Upper lobe of left lung (tissue), 6 donors: ENCODE results near the gene SLC44A4. TPM values are rescaled to one million over a fixed set of nuclear protein-coding genes. Genes with fewer than 3 reads are reported as not detected.

Source experiments
- ATAC-seq, 2 donors: fragments of 200-7000 bp; cut with Tn5 transposase; one replicate each; pipeline ENCODE4 v1.9.1; 2022; ENCODE audit warnings: mild to moderate bottlenecking in 2 of 2, moderate library complexity in 2 of 2; ENCODE audit not compliant: low FRiP score in 2 of 2
- DNase-seq, 2 donors: peaks; one replicate each; pipeline ENCODE4 v3.0.0-alpha.2; 2019 to 2020
- H3K27ac ChIP-seq, 4 donors: fragments of 200-600 bp; sonication (generic); one replicate each; pipeline ENCODE4 v1.5.1; 2016 to 2019
- H3K27me3 ChIP-seq, 4 donors: fragments of 200-600 bp; sonication (generic); one replicate each; pipeline ENCODE4 v1.5.1; 2017 to 2019
- H3K36me3 ChIP-seq, 4 donors: fragments of 200-600 bp; sonication (generic); one replicate each; pipeline ENCODE4 v1.5.1; 2016 to 2019
- H3K4me1 ChIP-seq, 4 donors: fragments of 200-600 bp; sonication (generic); one replicate each; pipeline ENCODE4 v1.5.1; 2018 to 2019
- H3K4me3 ChIP-seq, 4 donors: fragments of 200-600 bp; sonication (generic); one replicate each; pipeline ENCODE4 v1.5.1; 2017 to 2019; ENCODE audit warnings: mild to moderate bottlenecking in 2 of 4, moderate library complexity in 1 of 4
- H3K9me3 ChIP-seq, 4 donors: fragments of 200-600 bp; sonication (generic); one replicate each; pipeline ENCODE4 v1.5.1; 2018 to 2019
- CTCF ChIP-seq, 6 experiments: fragments of 450-650 bp in 4 of 6; fragments of 200-600 bp in 2 of 6; sonication (generic) in 2 of 6; IDR thresholded peaks; one replicate each; pipeline ENCODE4 v1.5.1; 2016 to 2019; ENCODE audit warnings: antibody characterized with exemption in 6 of 6
- EP300 ChIP-seq, 4 donors: sonication (generic); formaldehyde crosslinking; IDR thresholded peaks; one replicate each; pipeline ENCODE4 v1.5.1; 2017; ENCODE audit warnings: antibody characterized with exemption in 4 of 4, control low read depth in 2 of 4
- POLR2A ChIP-seq, 4 donors: fragments of 450-650 bp; IDR thresholded peaks; one replicate each; pipeline ENCODE4 v1.5.1; 2016 to 2017; ENCODE audit warnings: antibody characterized with exemption in 4 of 4, mild to moderate bottlenecking in 2 of 4
- POLR2AphosphoS5 ChIP-seq, 2 donors: sonication (generic); formaldehyde crosslinking; IDR thresholded peaks; one replicate each; pipeline ENCODE4 v1.5.1; 2017; ENCODE audit warnings: antibody characterized with exemption in 2 of 2
- WGBS, 2 donors: methylation state at CpG; one replicate each; pipeline ENCODE4 v1.1.5; 2017 to 2018; 5-methylcytosine and 5-hydroxymethylcytosine counted together
- total RNA-seq, 6 donors: library from RNA; depleted of rRNA in 4 of 6; stranded (reverse); fragments of >200 nt in 4 of 6; gene quantifications; one replicate each; pipeline versions ENCODE4 v1.1.0 to v1.2.1, GENCODE V29; 2016 to 2021
- donor health status: DM: no; HTN: no; CAD: no; lungs with moderate emphysema.
- donor health status: DM: no; HTN: yes; CAD: no; lungs with severe emphysema.

SLC44A4 gene
- total RNA-seq, 6 donors from 2014 or later: 19.1 to 84.2 (median 42.0) TPM

- Histone ChIP-seq H3K4me3 (peak overlapping the region; percentile 83 to 98 (median 92)), H3K27me3 (no peaks in the 10 kb centered on the region), H3K27ac (peak overlapping the region; percentile 93 to 99 (median 95)), H3K9me3 (no peaks in the 10 kb centered on the region), H3K36me3 (peaks cover 8 to 35% (median 27%) of the 10 kb centered on the region in 4 donors), H3K4me1 (peaks cover 54 to 74% (median 57%) of the 10 kb centered on the region in 4 donors)
- TF ChIP-seq POLR2A (IDR thresholded peaks at IDR 0.05): peak; percentile 54 to 81 (median 75)
- TF ChIP-seq POLR2AphosphoS5 (IDR thresholded peaks at IDR 0.05): peak; percentile 63 to 88
- TF ChIP-seq CTCF (IDR thresholded peaks at IDR 0.05): peak in 1 of 6 experiments; percentile 18
- no peak for TF ChIP-seq EP300 (IDR thresholded peaks at IDR 0.05)
- peak; percentile 92 to 94 for ATAC-seq
- peak; percentile 89 to 98 for DNase-seq
- WGBS, 2 donors: 0 to 1% methylated on average over 46 to 59 of the region's 59 CpGs
Observed at GRCh38 chr6:31834367-31835250, 44.2 kb downstream of the SLC44A4 start.

GRCh38 chr6:31831350-31832215 lies 47.2 kb downstream of the SLC44A4 start:
- TF ChIP-seq CTCF (IDR thresholded peaks at IDR 0.05) (no peak), EP300 (IDR thresholded peaks at IDR 0.05) (no peak), POLR2AphosphoS5 (IDR thresholded peaks at IDR 0.05) (no peak), POLR2A (IDR thresholded peaks at IDR 0.05) (no peak)
- ATAC-seq (no peak), DNase-seq (no peak)
- Histone ChIP-seq H3K36me3 (peaks cover 0 to 4% (median 0%) of the 10 kb centered on the region in 4 donors), H3K4me1 (peaks cover 31 to 51% (median 35%) of the 10 kb centered on the region in 4 donors), H3K27me3 (no peaks in the 10 kb centered on the region), H3K4me3 (peak overlapping the region in 2 of 4 donors; percentile 71 to 74), H3K27ac (peak overlapping the region in 3 of 4 donors; percentile 64 to 99 (median 81)), H3K9me3 (no peaks in the 10 kb centered on the region)
- 68 to 75% methylated on average over 15 of the region's 15 CpGs for WGBS, 2 donors

- Histone ChIP-seq H3K27ac (peak overlapping the region; percentile 78 to 99 (median 83)), H3K4me3 (peak overlapping the region; percentile 44 to 74 (median 64)), H3K27me3 (no peaks in the 10 kb centered on the region), H3K4me1 (peaks cover 30 to 51% (median 35%) of the 10 kb centered on the region in 4 donors), H3K36me3 (no peaks in the 10 kb centered on the region), H3K9me3 (no peaks in the 10 kb centered on the region)
- WGBS, 2 donors: 42 to 59% methylated on average over 6 of the region's 6 CpGs
- ATAC-seq: no peak
- no peak for TF ChIP-seq EP300 (IDR thresholded peaks at IDR 0.05)
- TF ChIP-seq POLR2A (IDR thresholded peaks at IDR 0.05): no peak
- no peak for DNase-seq
Observed at GRCh38 chr6:31830886-31831335, 47.9 kb downstream of the SLC44A4 start.

- DNase-seq: peak in 1 of 2 donors; percentile 65
- Histone ChIP-seq H3K4me1 (peaks cover 36 to 50% (median 41%) of the 10 kb centered on the region in 4 donors), H3K36me3 (no peaks in the 10 kb centered on the region), H3K9me3 (no peaks in the 10 kb centered on the region), H3K27me3 (no peaks in the 10 kb centered on the region), H3K4me3 (peak overlapping the region; percentile 44 to 74 (median 68)), H3K27ac (peak overlapping the region; percentile 78 to 99 (median 83))
- 0% methylated on average over 11 to 13 of the region's 15 CpGs for WGBS, 2 donors
- TF ChIP-seq CTCF (IDR thresholded peaks at IDR 0.05) (peak in 5 of 6 experiments; percentile 14 to 59 (median 16)), POLR2A (IDR thresholded peaks at IDR 0.05) (peak in 1 of 4 donors; percentile 25), POLR2AphosphoS5 (IDR thresholded peaks at IDR 0.05) (no peak)
- no peak for ATAC-seq
Observed at GRCh38 chr6:31829633-31830283, 49.0 kb downstream of the SLC44A4 start.
